KMS-11 (cell line): Measurements from ENCODE around the gene VPS35L.
A peak's percentile ranks its signal among the peaks of the same experiment; 100 is the strongest.

Experiments used
- H2AFZ ChIP-seq: fragments of 200-600 bp; sonication (generic); 2 replicates; pipeline ENCODE4 v1.6.1; 2016; ENCODE audit warnings: antibody characterized with exemption, mixed run types, low read depth
- H3K27ac ChIP-seq: fragments of 200-600 bp; sonication (generic); 2 replicates; pipeline ENCODE4 v1.6.1; 2016; ENCODE audit warnings: mild to moderate bottlenecking, mixed run types
- H3K27me3 ChIP-seq: fragments of 200-600 bp; sonication (generic); 2 replicates; pipeline ENCODE4 v1.6.1; 2017; ENCODE audit warnings: mild to moderate bottlenecking, low read depth, mixed run types, moderate library complexity; ENCODE audit not compliant: insufficient read depth
- H3K36me3 ChIP-seq: fragments of 200-600 bp; sonication (generic); 2 replicates; pipeline ENCODE4 v1.6.1; 2017; ENCODE audit warnings: mild to moderate bottlenecking, mixed run types; ENCODE audit not compliant: insufficient read depth
- H3K4me1 ChIP-seq: fragments of 200-600 bp; sonication (generic); 2 replicates; pipeline ENCODE4 v1.6.1; 2016; ENCODE audit warnings: mild to moderate bottlenecking, low read depth, mixed run types; ENCODE audit not compliant: poor library complexity, severe bottlenecking
- H3K4me2 ChIP-seq: fragments of 200-600 bp; sonication (generic); 2 replicates; pipeline ENCODE4 v1.7.0; 2016; ENCODE audit warnings: mild to moderate bottlenecking, mixed run types
- H3K4me3 ChIP-seq: fragments of 200-600 bp; sonication (generic); IDR thresholded peaks from 2 replicates; pipeline ENCODE4 v1.6.1; 2017; ENCODE audit warnings: low read depth, low read length, mixed read lengths; ENCODE audit not compliant: insufficient read depth
- H3K79me2 ChIP-seq: fragments of 200-600 bp; sonication (generic); 2 replicates; pipeline ENCODE4 v1.6.1; 2016; ENCODE audit warnings: low read depth, mixed run types; ENCODE audit not compliant: insufficient read depth
- H3K9ac ChIP-seq: fragments of 200-600 bp; sonication (generic); 2 replicates; pipeline ENCODE4 v1.6.1; 2016; ENCODE audit warnings: mild to moderate bottlenecking, mixed run types
- H4K20me1 ChIP-seq: fragments of 200-600 bp; sonication (generic); 2 replicates; pipeline ENCODE4 v1.6.1; 2016; ENCODE audit warnings: mild to moderate bottlenecking, mixed run types; ENCODE audit not compliant: insufficient read depth
- CTCF ChIP-seq: fragments of 200-600 bp; sonication (generic); conservative IDR thresholded peaks from 2 replicates; pipeline ENCODE4 v1.6.1; 2017; ENCODE audit warnings: low read depth, mild to moderate bottlenecking, antibody characterized with exemption, low read length, moderate library complexity, mixed read lengths

The VPS35L gene

GRCh38 chr16:19689342-19689741 is 133.8 kb downstream of the VPS35L start:
- no peaks in the 10 kb centered on the region for H3K27me3 ChIP-seq
- H3K9ac ChIP-seq = no peak overlapping the region
- H3K4me1 ChIP-seq = peaks cover 11% of the 10 kb centered on the region
- H2AFZ ChIP-seq = no peak overlapping the region
- no peaks in the 10 kb centered on the region for H3K36me3 ChIP-seq
- H3K79me2 ChIP-seq = no peaks in the 10 kb centered on the region
- no peaks in the 10 kb centered on the region for H4K20me1 ChIP-seq
- no peak for TF ChIP-seq CTCF
- no peak overlapping the region for H3K4me3 ChIP-seq
- H3K27ac ChIP-seq = no peak overlapping the region
- H3K4me2 ChIP-seq = peak overlapping the region; percentile 14; the same call in 1 of the 2 replicates

GRCh38 chr16:19690196-19690595 is 134.7 kb downstream of the VPS35L start:
- Histone ChIP-seq H3K27me3 (no peaks in the 10 kb centered on the region), H3K36me3 (no peaks in the 10 kb centered on the region), H3K4me2 (no peak overlapping the region), H3K4me3 (no peak overlapping the region), H3K9ac (no peak overlapping the region), H3K79me2 (no peaks in the 10 kb centered on the region), H2AFZ (no peak overlapping the region), H3K4me1 (peaks cover 11% of the 10 kb centered on the region), H3K27ac (no peak overlapping the region), H4K20me1 (no peaks in the 10 kb centered on the region)
- no peak for TF ChIP-seq CTCF

GRCh38 chr16:19691161-19691711 is 135.7 kb downstream of the VPS35L start:
- no peaks in the 10 kb centered on the region for H4K20me1 ChIP-seq
- H3K4me3 ChIP-seq = no peak overlapping the region
- no peak overlapping the region for H3K27ac ChIP-seq
- H2AFZ ChIP-seq = no peak overlapping the region
- no peaks in the 10 kb centered on the region for H3K27me3 ChIP-seq
- peaks cover 12% of the 10 kb centered on the region for H3K4me1 ChIP-seq
- no peaks in the 10 kb centered on the region for H3K36me3 ChIP-seq
- H3K9ac ChIP-seq = no peak overlapping the region
- H3K79me2 ChIP-seq = no peaks in the 10 kb centered on the region
- TF ChIP-seq CTCF = no peak
- no peak overlapping the region for H3K4me2 ChIP-seq

- no peaks in the 10 kb centered on the region for H3K27me3 ChIP-seq
- H3K4me2 ChIP-seq = no peak overlapping the region
- H2AFZ ChIP-seq = no peak overlapping the region
- peaks cover 11% of the 10 kb centered on the region for H3K4me1 ChIP-seq
- no peak overlapping the region for H3K9ac ChIP-seq
- H3K4me3 ChIP-seq = no peak overlapping the region
- no peaks in the 10 kb centered on the region for H3K79me2 ChIP-seq
- no peaks in the 10 kb centered on the region for H4K20me1 ChIP-seq
- no peaks in the 10 kb centered on the region for H3K36me3 ChIP-seq
- no peak overlapping the region for H3K27ac ChIP-seq
- TF ChIP-seq CTCF = no peak
Observed at GRCh38 chr16:19694989-19695388, 139.5 kb downstream of the VPS35L start.
